SK-N-MC (cell line): ENCODE results near the gene TECPR1.

Source experiments
- EZH2 ChIP-seq: fragments of 200-600 bp; sonication (generic); IDR thresholded peaks from one replicate; pipeline ENCODE4 v1.6.1; 2017; ENCODE audit warnings: antibody characterized with exemption
- FOXP2 ChIP-seq: optimal IDR thresholded peaks from 2 replicates; pipeline ENCODE3; 2011; ENCODE audit warnings: mild to moderate bottlenecking, moderate library complexity; ENCODE audit not compliant: insufficient read depth; ENCODE audit errors: extremely low read length, control extremely low read depth
- POLR2AphosphoS5 ChIP-seq: IDR thresholded peaks from 2 replicates; pipeline ENCODE4 v1.6.1; 2012; ENCODE audit warnings: mild to moderate bottlenecking, low read depth, low read length, borderline replicate concordance

GRCh38 chr7:98300595-98301372 lies 48.8 kb upstream of the TECPR1 start:
- no peak for TF ChIP-seq EZH2
- no peak for TF ChIP-seq POLR2AphosphoS5
- TF ChIP-seq FOXP2, result no peak
